ENCODE results near the gene SLC22A23.

SLC22A23 gene

DNA sequence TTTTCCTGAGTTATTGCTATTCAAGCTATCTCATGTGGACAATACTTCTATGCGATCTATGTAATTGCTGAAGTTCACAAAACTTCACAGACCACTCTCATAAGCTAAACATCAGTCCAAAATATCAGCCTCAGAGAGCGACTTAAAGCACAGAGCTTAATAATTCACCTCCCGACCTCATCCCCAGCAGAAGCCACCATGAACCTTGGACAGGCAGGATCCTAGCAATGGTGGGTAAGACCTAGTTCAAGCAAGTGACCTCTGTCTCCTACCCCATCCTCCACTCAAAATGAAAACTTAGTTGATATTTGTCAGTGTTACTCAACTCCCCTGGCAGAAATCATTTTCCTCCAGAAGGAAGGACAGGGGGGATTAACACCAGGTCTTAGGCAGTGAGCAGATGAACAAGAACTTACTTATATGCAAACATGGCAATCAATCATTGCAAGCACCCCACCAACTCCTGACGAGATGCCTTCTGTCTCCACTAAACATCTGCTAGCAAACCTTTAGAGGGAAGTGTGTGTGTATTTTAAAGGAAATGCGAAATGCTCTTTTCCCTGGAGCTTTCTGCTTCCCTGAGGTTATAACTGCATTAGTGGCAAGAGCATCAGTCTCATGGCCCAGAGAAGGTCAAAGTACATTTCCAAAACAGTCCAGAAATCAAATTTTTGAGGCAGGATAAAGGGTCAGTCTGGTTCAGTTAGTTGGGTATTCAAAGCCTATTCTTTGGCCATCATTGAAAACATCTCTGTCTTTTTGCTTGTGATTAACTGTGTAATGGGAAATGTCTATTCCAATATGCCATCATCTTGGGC lies 90.0 kb downstream of the SLC22A23 start:
- Mint-ChIP-seq H3K4me3 (no peak overlapping the region), H3K27ac (no peak overlapping the region), H3K36me3 (no peaks in the 10 kb centered on the region), H3K9me3 (no peaks in the 10 kb centered on the region), H3K4me1 (peaks cover 18% of the 10 kb centered on the region), H3K27me3 (peaks cover 4% of the 10 kb centered on the region)
- CTCF ChIA-PET: no interaction called here
- no peak for DNase-seq

- H3K27me3 Mint-ChIP-seq: peaks cover 4% of the 10 kb centered on the region
Measured at GRCh38 chr6:3364391-3364790, 92.5 kb downstream of the SLC22A23 start.

DNA sequence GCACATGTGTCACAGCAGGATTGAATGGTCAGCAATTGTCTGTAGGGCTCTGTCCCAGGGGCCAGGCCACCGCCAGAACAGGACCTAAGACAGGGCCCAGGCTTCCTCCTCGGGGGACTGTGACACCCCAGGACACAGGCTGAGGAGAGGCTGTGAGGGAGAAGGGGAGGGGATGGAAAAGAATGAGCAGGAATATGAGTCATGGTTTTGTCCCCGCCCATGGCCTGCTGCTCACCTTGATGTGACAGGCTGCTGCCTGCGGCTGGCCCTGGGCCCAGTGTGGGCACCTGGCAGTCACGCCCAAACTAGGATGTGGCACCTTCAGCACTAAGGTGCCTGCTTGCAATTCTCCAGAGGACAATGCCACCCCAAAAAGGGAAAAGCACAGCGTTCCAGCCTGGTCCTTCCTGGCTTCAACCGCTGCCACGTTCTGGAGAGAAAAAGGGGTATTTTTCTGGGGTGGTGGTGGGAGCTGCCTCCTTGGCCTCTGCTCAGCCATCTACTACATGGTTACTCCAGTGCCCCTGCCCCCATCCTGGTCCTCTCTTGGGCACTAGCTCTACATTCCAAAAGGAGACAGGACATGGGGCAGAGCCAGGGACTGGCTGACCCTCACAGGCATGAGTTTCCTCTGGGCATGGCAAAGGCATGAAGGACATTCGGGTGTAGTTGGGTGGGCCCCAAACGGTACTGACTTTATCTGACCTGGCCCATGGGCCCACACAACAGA lies 93.4 kb downstream of the SLC22A23 start:
- no peak for DNase-seq
- H3K27ac Mint-ChIP-seq: no peak overlapping the region
- no peak overlapping the region for H3K4me3 Mint-ChIP-seq
- CTCF ChIA-PET: interaction anchor here (0.5 kb wide), 1 partner anchor 42 kb away, joined by 4 read pairs; no protein-coding TSS in a partner anchor
- no peaks in the 10 kb centered on the region for H3K9me3 Mint-ChIP-seq
- peaks cover 4% of the 10 kb centered on the region for H3K27me3 Mint-ChIP-seq
- H3K36me3 Mint-ChIP-seq: no peaks in the 10 kb centered on the region
- H3K4me1 Mint-ChIP-seq: no peaks in the 10 kb centered on the region

More at GRCh38 chr6:3364391-3364790, 92.5 kb downstream of the SLC22A23 start:
- H3K4me3 Mint-ChIP-seq: no peak overlapping the region
- CTCF ChIA-PET: no interaction called here
- H3K27ac Mint-ChIP-seq: no peak overlapping the region
- no peaks in the 10 kb centered on the region for H3K9me3 Mint-ChIP-seq
- DNase-seq: no peak
- H3K4me1 Mint-ChIP-seq: no peaks in the 10 kb centered on the region
- H3K36me3 Mint-ChIP-seq: no peaks in the 10 kb centered on the region

GRCh38 chr6:3361312-3362037 lies 95.4 kb downstream of the SLC22A23 start:
- DNase-seq: no peak
- no peak overlapping the region for H3K4me3 Mint-ChIP-seq
- no peaks in the 10 kb centered on the region for H3K9me3 Mint-ChIP-seq
- H3K4me1 Mint-ChIP-seq: peaks cover 3% of the 10 kb centered on the region
- H3K36me3 Mint-ChIP-seq: no peaks in the 10 kb centered on the region
- CTCF ChIA-PET: no interaction called here
- H3K27ac Mint-ChIP-seq: no peak overlapping the region
- H3K27me3 Mint-ChIP-seq: peaks cover 10% of the 10 kb centered on the region

- peaks cover 10% of the 10 kb centered on the region for H3K4me1 Mint-ChIP-seq
- H3K27ac Mint-ChIP-seq: no peak overlapping the region
- no peak for DNase-seq
- CTCF ChIA-PET: no interaction called here
- peaks cover 17% of the 10 kb centered on the region for H3K27me3 Mint-ChIP-seq
- H3K4me3 Mint-ChIP-seq: no peak overlapping the region
- H3K9me3 Mint-ChIP-seq: no peaks in the 10 kb centered on the region
- no peaks in the 10 kb centered on the region for H3K36me3 Mint-ChIP-seq
Measured at GRCh38 chr6:3360727-3361045, 96.2 kb downstream of the SLC22A23 start.

DNA sequence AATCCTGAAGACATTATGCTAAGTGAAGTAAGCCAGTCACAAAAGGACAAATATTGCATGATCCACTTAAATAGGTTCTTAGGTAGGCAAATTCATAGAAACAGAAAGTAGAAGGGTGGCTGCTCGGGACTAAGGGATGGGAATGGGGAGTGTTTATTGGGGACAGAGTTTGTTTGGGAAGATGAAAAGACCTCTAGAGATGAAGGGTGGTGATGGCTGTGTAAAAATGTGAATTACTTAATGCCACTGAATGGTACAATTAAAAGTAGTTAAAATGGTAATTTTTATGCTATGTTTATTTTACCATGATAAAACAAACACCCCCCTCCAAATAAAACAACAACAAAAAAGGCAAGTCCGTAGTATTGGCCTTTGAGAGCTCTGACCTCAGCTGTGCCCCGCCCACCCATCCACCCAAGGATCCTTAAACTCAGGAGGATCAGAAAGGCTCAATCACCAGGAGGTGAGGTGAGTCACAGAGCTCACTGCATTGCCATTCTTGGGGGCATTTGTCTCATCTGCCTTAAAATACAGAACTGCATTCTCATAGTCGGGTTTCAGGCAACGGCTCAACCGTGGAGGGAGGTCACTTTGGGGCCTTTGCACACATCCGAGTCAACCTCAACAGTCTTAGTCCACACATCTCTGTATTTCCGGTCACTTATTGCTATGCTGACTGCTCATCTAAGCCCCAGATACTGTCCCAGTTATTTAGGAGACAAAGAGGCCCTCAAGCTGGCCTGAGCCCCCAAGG lies 96.7 kb downstream of the SLC22A23 start:
- Mint-ChIP-seq H3K4me1 (peaks cover 15% of the 10 kb centered on the region), H3K27ac (no peak overlapping the region)

DNA sequence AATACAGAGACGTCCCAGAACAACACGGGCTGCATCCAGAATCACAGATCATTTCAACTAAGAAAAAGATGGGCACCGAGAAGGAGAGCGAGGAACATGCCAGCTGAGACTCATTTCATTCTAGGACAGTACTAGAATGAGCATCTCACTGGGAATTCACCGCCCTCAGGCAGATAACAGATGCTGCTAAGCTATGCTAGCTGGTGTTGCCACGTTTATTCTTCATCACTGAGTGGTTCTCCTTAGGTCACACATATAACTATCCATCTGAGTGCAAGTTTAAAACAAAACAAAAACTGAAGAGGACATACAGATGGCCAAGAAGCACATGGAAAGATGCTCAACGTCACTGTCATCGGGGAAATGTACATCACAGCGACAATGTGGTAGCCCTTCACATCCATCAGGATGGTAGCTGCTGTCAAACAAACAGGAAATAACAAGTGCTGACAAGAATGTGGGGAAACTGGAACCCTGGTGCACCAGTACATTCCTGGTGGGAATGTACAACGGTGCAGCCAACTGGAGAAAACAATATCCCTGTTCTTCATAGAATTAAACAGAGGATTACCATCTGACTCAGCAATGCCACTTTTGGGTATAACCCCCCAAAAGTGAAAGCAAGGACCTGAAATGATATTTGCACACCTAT lies 97.6 kb downstream of the SLC22A23 start:
- Mint-ChIP-seq H3K4me3 (no peak overlapping the region), H3K36me3 (no peaks in the 10 kb centered on the region), H3K9me3 (no peaks in the 10 kb centered on the region), H3K27ac (no peak overlapping the region), H3K4me1 (peaks cover 21% of the 10 kb centered on the region), H3K27me3 (peaks cover 17% of the 10 kb centered on the region)
- CTCF ChIA-PET: interaction anchor here (0.8 kb wide), 1 partner anchor 79 kb away, joined by 3 read pairs; no protein-coding TSS in a partner anchor
- no peak for DNase-seq

More for the DNA sequence above, 96.7 kb downstream of the SLC22A23 start:
- H3K9me3 Mint-ChIP-seq: no peaks in the 10 kb centered on the region
- DNase-seq: no peak
- no peak overlapping the region for H3K4me3 Mint-ChIP-seq
- no peaks in the 10 kb centered on the region for H3K36me3 Mint-ChIP-seq
- H3K27me3 Mint-ChIP-seq: peaks cover 21% of the 10 kb centered on the region
- CTCF ChIA-PET: no interaction called here

DNA sequence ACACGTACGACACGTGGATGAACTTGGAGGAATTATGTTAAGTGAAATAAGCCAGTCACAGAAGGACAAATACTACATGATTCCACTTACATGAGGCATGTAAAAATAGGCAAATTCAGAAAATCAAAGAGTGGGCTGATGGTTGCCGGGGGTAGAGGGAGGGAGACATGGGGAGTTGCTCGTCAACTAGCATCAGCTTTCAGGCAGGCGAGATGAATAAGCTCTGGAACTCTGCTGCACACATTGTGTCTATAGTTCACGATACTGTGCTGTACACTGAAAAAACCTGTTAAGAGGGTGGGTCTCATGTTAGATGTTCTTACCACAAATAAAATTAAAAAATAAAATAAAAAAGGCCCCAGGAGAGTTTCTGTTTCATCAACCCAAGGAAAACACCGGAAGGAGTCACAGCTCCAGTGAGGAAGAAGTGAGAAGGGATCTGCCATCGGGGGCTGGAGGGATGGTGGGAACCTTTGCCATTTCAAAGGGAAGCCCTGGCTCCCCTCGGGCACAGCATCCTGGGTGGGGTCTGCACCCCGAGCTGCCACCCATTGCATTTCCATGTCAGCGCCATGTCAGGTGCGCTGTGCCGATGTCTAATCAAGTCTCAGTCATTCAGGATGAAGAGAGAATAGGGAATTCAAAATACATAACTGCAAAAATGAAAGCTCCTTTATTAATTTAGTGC lies 98.3 kb downstream of the SLC22A23 start:
- Mint-ChIP-seq H3K27ac (no peak overlapping the region), H3K27me3 (peaks cover 21% of the 10 kb centered on the region), H3K4me1 (peaks cover 21% of the 10 kb centered on the region), H3K36me3 (no peaks in the 10 kb centered on the region), H3K4me3 (no peak overlapping the region), H3K9me3 (no peaks in the 10 kb centered on the region)
- no peak for DNase-seq
- CTCF ChIA-PET: interaction anchor here (0.8 kb wide), 1 partner anchor 79 kb away, joined by 3 read pairs; no protein-coding TSS in a partner anchor

DNA sequence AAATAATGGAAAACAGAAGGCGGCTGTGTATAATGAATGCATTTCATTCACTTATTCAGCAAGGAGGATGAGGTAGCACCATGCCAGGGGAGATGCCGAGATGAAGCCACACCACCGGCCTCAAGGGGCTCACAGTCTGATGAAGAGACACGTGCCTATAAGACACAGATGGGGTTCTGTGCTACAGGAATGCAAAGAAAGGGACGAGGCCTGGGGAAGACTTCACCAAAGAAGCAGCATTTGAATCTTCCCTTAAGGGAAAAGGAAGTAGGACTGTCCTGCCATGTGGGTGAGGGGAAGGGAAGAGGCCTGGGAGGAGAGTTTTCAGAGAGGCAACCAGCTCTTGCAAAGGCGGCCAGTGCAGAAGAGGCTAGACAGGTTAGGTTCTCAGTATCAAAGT lies 99.2 kb downstream of the SLC22A23 start:
- CTCF ChIA-PET: no interaction called here
- H3K4me1 Mint-ChIP-seq: peaks cover 21% of the 10 kb centered on the region
- no peak for DNase-seq
- H3K9me3 Mint-ChIP-seq: no peaks in the 10 kb centered on the region
- no peaks in the 10 kb centered on the region for H3K36me3 Mint-ChIP-seq
- peaks cover 22% of the 10 kb centered on the region for H3K27me3 Mint-ChIP-seq
- no peak overlapping the region for H3K4me3 Mint-ChIP-seq
- H3K27ac Mint-ChIP-seq: no peak overlapping the region

- H3K36me3 Mint-ChIP-seq: no peaks in the 10 kb centered on the region
- H3K4me1 Mint-ChIP-seq: peaks cover 21% of the 10 kb centered on the region
- peak overlapping the region; percentile 70 for H3K4me3 Mint-ChIP-seq
- peak overlapping the region; percentile 78 for H3K27ac Mint-ChIP-seq
- no peaks in the 10 kb centered on the region for H3K9me3 Mint-ChIP-seq
- CTCF ChIA-PET: no interaction called here
- H3K27me3 Mint-ChIP-seq: peaks cover 22% of the 10 kb centered on the region
- no peak for DNase-seq
Measured at GRCh38 chr6:3356824-3357420, 99.9 kb downstream of the SLC22A23 start.

- DNase-seq: peak; percentile 75
- H3K27ac Mint-ChIP-seq: peak overlapping the region; percentile 78
- H3K36me3 Mint-ChIP-seq: no peaks in the 10 kb centered on the region
- CTCF ChIA-PET: no interaction called here
- H3K27me3 Mint-ChIP-seq: peaks cover 22% of the 10 kb centered on the region
- H3K4me1 Mint-ChIP-seq: peaks cover 21% of the 10 kb centered on the region
- H3K9me3 Mint-ChIP-seq: no peaks in the 10 kb centered on the region
- peak overlapping the region; percentile 70 for H3K4me3 Mint-ChIP-seq
Measured at GRCh38 chr6:3356056-3356823, 100.6 kb downstream of the SLC22A23 start.

GRCh38 chr6:3355358-3356055 lies 101.3 kb downstream of the SLC22A23 start:
- H3K27ac Mint-ChIP-seq: peak overlapping the region; percentile 86
- H3K9me3 Mint-ChIP-seq: no peaks in the 10 kb centered on the region
- peaks cover 21% of the 10 kb centered on the region for H3K4me1 Mint-ChIP-seq
- peak overlapping the region; percentile 75 for H3K4me3 Mint-ChIP-seq
- peaks cover 22% of the 10 kb centered on the region for H3K27me3 Mint-ChIP-seq
- H3K36me3 Mint-ChIP-seq: no peaks in the 10 kb centered on the region
- DNase-seq: peak; percentile 34
- CTCF ChIA-PET: no interaction called here
